T1000 (cell line): ENCODE data around the gene NDST1.
A peak's percentile ranks its signal among the peaks of the same experiment; 100 is the strongest.

ENCODE experiments used
- DNase-seq: peaks from one replicate; lab custom pipeline; 2025; ENCODE audit warnings: mixed read lengths; lab: John Stamatoyannopoulos, UW

The NDST1 gene

DNA sequence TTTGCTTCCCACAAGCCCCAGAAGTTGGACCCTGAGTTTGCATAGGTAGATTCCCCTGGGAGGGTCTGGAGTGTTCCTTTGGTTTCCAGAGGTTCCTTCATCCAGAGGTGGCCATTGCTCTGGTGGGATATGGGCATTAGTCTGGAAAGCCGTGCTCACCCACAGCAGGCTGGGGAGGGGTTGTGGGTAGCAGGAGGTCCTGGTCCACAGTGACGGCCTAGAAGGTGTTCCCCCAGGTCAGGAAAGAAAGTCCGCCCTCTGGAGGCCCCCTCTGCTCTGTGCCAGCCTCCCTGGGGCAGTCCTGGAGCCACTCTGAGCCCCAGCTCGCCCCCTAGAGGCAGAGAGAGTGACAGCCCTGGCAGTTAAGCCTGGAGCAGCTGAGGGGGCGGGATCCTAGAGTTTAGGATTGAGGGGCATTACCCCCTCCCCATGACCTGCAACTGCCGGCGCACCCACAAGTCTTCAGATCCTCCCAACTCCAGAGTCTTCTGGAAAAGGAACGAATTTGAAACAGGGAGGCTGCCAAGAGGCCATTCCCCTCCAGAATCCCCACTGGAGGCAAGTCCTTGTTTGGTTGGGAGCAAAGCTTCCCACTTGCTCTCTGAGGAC is 36.8 kb downstream of the NDST1 start:
- DNase-seq = peak; percentile 29

DNA sequence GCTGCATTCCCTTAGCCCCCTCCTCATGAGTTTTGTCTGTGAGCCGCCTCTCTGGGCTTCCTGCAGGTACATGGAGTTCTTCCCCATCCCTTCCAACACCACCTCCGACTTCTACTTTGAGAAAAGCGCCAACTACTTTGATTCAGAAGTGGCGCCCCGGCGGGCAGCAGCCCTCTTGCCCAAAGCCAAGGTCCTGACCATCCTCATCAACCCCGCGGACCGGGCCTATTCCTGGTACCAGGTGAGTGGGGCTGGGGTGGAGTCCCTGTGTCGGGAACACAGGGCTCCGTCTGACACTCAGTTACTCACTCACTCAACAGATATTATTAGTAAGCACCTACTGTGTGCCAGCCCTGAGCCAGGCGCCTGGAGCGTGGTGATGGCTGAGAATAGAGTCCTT is 37.3 kb downstream of the NDST1 start:
- no peak for DNase-seq

DNA sequence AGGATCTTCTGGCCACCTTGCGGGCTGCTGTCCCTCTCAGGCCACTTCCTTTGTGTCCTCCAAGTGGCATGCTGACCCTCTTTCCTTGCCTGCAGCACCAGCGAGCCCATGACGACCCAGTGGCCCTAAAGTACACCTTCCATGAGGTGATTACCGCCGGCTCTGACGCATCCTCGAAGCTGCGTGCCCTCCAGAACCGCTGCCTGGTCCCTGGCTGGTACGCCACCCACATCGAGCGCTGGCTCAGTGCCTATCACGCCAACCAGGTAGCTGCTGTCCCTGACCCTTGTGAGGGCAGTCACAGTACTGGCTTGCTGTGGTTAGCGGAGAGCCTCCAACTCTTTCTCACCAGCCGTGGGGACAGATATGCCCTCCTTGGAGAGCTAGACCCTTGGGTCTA is 40.2 kb downstream of the NDST1 start:
- DNase-seq = no peak

DNA sequence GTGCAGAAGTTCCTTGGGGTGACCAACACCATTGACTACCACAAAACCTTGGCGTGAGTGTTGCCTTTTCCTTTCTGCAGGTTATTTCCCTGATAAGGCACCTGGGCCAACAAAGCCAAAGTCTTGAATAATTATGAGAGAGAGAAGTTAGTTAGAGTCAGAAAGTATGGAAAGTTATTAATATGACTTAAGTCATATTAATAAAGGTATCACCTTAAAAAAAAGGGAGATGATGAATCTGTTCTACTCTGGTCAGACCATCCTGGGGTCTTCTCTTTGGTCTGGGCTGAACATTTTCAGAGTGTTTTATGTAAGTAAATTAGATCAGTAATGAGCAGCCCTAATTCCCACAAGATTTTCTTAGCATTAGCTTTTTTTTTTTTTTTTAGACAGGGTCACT is 41.8 kb downstream of the NDST1 start:
- no peak for DNase-seq

DNA sequence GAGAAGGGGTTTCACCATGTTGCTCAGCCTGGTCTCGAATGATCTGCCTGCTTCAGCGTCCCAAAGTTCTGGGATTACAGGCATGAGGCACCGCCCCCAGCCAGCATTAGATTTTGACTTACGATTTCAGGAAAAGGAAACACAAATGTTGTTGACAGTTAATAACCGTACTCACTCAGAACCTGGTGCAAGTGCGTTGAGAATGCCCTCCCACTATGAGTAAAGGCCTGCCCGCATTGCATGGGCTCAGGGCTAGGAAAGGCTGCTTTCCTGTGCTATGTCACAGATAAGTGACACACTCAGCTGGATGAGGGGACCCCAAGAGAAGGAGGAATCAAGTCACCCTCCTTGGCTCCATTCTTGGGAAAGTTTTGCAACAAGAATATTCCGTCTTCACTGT is 42.4 kb downstream of the NDST1 start:
- DNase-seq = no peak

DNA sequence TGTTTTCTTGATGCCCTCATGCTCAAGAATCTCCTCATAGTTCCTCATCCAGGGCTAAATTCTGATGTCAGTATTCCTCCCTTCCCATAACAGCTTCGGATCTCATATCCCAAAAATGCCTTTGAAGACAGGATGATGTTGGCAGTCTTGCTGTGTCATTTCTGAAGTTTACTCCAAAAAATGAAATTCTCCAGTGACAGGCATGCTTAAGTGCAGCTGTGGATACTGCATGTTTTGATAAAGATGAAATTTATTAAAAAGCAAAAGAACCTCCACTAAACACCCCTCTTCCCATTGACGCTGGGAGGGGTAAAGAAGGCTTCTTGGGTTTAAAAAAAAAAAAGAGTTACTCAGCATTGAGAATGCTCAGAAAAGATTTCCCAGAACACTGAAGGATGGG is 43.1 kb downstream of the NDST1 start:
- no peak for DNase-seq

DNA sequence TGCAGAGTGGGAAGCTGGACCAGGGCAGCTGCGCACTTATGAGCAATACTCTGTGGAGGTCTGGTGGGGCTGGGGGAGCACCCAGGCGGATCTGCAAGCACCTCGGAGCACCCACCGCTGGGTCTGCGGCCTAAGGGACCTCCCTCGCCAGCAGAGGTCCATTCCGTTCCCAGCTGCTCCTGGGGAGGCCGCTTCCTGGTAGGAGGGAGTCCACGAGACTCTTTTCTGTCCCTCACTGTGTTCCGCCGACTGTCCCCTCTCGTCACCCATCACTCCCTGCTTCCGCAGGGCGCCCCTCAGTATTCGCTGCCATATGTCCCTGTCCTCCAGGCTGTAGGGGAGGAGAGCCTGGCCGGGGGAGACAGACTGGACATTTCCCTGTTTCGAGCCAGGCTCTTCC is 45.5 kb downstream of the NDST1 start:
- no peak for DNase-seq

DNA sequence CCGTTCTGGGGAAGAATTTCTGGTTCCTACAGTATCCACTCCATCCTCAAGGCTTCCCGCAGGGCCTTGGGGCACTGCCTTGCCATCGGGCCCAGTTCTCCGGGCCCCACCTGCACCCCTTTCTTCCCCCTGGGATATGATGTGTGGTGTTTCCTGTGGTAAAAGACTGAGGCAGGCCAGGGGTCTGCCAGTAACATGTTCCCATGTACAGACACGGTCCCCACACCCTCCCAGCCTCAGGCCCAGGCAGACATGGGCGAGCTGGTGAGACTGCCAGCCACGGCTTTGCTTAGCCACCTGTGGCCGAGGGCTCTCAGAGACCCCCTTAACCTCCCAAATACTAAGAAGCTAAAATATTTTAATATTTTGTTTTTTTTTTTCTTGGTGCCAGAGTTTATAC is 46.0 kb downstream of the NDST1 start:
- no peak for DNase-seq

DNA sequence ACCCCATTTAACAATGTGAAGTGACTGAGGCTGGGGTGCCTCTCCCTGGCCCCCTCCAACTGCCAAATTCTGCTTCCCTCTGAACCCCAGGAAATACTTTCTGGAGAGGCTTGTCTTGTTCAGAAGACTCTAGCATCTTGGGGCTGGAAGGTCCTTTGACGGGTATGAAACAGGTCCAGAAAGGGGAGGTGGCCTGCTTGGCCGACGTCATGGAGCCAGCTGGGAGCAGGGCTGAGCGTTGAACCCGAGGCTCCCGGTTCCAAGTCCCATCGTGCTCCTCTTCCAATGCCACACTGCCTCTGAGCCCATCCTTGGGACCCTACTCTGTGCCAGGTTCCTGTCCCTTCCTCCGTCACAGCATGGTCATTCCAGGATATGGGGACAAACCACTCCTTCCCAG is 46.9 kb downstream of the NDST1 start:
- no peak for DNase-seq

DNA sequence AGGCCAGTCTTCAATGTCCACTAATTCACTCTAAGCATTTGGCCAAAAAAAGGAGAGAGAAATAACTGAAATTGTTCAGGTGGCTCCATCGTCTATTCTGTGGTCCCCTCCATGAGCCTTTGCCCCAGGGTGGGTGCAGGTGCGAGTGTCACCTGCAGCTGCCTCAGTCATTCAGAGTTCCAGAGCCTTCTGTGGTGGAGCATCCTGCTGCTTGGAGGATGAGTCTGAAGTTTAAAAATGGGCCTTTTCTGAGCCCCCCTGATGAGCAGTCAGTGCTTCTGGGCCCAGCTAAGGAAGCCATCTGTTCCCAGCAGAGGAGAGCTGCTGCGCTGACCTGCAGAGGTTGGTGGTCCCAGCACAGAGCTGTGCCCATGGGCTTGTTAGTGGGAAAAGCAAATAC is 48.2 kb downstream of the NDST1 start:
- DNase-seq = no peak

DNA sequence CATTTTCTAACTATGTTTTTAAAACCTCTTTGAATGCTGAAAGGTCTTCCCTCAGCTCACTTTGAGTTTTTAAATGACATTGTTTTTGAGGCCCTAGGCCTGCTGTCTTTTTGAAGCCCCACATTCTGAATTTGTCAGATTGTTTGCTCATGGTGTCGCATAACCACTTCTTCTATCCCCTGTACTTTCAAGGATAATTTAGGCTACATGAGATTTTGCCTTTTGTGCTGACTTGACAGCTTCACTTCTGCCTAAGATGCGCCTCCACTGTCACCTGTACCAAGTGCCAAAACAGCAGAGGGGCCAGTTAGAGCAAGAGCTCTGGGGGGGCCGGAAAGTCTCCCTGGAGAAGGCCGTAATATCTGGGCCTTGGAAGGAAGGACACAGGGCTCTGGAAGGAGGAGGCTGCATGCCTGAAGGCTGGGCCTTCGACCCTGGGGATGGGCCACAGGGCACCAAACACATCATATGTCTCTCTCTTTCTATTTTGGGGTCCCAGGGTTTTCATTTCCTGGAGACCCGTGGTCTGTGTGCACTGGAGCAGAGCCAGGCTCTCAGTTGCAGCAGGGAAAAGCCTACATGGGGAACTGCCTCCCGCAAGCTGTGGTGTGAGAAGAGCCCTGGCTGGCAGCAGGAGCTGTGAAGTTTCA is 49.1 kb downstream of the NDST1 start:
- no peak for DNase-seq

DNA sequence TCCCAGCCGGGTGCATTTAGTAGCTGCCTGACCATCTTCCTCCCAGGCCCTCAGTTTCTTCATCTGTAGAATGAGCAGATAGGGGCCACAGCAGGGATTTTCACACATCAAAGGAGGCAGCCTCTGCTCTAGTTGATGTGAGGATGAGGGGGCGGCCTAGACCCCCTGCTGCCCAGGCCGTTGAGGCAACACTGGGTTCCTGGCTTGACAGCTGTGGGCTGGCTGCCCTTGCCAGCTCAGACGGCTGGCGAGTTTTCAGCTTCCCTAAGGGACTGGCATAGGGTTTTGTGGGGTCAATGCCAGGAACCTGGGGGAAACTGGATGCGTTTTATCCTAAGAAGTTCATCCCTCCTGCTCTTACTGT is 49.6 kb downstream of the NDST1 start:
- no peak for DNase-seq

DNA sequence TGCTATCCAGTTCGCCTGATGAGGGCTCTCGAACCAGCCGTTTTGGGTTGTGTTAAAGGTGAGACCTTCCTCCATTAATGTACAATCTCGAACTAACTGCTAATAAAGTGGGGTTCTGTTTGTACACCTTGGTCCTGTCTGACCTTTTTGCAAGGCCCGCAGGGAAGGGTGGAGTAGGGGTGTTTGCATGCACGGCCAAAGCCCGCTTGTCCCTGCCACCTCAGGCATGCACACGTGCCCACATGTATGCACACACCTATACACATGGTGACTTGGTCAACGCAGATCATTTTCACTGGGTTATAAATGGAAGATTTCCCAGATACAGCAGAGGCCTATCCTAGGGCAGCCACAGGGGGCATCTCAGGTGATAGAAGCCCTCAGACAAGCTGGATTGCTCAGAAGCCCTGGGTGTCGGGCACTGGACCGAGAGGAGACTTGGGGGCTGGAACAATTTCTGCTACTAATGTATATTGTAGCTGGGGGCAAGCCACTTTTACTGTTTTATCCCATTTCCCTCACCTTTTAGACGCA is 50.2 kb downstream of the NDST1 start:
- DNase-seq = no peak

DNA sequence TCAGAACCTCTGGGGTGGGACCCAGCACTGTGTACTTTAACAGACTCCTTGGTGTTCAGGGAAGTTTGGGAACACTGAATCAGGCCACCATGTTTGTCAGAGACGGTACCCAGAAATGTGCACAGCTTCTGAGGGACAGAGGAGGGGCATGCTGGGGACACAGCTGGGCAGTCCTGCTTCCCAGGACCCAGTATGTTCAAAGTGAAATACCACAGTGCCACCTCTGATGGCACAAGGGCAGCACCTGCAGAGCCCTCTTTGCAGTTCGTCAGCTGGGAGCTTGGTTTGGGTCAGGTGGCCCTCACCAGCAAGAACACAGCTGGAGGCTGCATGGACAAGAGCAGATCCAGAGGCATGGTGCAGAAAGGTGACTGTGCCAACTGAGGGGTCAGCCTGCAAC is 51.2 kb downstream of the NDST1 start:
- DNase-seq = no peak

DNA sequence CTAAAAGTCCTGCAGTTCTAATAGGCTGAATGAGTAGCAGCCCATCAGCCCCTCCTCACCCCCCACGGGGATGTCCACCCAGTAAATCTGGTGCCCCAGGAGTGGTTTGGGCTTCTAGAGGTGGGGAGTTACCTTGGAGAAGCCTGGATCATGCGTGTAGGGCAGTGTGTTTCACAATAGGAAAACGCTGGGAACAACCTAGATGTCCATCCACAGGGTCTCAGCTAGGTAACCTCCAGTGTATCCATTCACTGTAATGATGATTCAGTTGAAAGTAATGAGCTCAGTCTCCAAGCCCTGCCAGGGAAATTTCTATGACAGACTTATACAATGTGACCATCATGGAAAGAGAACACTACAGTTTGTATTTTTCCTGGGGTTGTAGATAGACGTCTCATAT is 51.8 kb downstream of the NDST1 start:
- DNase-seq = no peak

DNA sequence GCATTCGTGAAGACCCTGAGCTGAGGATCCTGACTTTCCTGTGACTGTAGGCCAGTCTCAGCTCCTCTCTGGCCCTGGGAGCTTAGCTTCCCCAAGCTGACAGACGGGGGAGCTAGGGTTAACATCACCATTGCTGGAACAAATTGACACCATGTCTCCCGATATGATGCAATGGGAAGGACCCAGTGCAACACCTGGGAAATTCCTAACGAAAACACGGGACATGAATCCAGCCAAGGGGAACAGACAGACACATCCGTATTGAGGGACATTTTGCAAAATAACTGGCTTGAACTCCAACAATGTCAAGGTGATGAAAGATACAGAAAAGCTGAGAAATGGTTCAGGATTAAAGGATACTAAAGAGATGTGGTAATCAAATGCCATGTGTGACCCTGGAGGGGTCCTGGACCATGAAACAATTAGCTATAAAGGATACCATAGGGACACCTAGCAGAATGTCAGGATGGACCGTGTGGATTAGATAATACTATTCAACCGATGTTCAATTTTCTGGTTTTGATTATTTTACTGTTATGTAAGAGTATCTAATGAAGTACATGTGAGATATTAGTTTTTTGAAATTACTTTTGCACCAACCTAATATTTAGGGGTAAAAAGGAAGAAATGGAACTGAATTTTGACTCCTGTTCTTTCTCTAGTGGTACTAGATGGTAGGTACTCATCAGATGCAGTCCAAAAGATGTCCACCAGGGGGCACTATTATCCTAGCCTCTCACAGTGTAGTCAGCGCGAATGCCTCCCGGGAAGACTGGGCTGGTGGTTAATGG is 52.7 kb downstream of the NDST1 start:
- peak; percentile 56 for DNase-seq

DNA sequence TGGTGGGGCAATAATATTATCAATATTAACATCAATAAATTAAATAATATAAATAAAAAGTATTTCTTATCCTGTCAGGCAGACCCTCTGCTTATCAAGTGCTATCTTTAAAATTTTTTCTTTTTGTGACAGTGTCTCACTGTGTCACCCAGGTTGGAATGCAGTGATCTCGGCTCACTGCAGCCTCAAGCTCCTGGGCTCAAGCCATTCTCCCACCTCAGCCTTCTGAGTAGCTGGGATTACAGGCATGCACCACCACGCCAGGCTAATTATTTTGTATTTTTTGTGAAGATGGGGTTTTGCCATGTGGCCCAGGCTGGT is 53.2 kb downstream of the NDST1 start:
- no peak for DNase-seq

DNA sequence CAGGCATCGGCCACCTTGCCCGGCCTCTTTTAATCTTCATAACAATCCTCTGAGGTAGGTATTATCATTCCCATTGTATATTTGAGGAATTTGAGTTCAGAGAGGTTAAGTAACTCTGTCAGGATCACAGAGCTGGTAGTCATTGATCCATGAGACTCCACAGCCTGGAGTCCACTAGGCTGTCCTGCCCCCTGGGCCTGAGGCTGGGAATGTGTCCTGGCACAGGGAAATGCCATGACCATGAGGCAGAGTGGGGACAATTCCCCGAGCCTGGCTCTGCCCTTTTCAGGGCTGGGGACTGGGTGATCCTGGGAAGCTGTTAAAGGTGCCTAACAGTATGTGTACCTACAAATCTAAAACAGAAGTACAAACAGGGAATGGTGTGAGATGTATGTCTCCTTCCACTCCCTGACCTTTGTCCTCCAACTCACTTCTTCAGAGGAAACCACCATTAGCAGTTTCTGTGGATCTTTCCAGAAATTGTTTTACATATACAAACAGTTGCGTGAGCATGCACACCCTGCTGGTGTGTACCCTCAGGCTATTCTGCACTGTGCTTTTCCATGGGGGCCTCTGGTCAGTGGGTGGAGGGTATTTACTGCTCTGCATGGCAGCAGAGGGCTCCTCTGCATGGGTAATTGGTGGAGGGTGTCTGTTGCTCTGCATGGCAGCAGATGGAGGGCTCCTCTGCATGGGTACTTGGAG is 53.8 kb downstream of the NDST1 start:
- DNase-seq = no peak

DNA sequence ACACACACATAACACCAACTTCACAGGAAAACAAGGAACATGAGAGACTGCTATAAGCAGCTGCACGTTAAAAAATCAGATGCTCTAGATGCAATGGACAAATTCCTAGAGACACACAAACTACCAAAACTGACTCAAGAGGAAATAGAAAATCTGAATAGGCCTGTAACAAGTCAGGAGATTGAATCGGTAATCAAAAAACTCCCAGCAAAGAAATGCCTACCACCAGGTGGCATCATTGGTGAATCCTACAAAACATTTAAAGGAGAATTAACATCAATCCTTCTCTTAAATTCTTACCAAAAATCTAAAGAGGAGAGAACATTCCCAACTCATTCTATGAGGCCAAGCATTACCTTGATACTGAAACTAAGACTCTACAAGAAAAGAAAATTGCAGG is 54.9 kb downstream of the NDST1 start:
- DNase-seq = peak; percentile 19

DNA sequence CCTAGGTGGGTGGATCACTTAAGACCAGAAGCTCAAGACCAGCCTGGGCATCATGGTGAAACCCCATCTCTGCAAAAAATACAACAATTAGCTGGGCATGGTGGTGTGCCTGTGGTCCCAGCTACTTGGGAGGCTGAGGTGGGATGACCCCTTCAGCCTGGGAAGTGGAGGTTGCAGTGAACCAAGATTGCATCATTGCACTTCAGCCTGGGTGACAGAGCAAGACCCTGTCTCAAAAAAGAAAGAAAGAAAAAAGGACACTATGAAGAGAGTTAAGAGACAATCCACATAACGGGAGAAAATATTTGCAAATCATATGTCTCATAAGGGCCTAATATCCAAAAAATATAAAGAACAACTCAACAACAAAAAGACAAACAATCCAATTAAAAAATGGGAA is 57.9 kb downstream of the NDST1 start:
- no peak for DNase-seq

DNA sequence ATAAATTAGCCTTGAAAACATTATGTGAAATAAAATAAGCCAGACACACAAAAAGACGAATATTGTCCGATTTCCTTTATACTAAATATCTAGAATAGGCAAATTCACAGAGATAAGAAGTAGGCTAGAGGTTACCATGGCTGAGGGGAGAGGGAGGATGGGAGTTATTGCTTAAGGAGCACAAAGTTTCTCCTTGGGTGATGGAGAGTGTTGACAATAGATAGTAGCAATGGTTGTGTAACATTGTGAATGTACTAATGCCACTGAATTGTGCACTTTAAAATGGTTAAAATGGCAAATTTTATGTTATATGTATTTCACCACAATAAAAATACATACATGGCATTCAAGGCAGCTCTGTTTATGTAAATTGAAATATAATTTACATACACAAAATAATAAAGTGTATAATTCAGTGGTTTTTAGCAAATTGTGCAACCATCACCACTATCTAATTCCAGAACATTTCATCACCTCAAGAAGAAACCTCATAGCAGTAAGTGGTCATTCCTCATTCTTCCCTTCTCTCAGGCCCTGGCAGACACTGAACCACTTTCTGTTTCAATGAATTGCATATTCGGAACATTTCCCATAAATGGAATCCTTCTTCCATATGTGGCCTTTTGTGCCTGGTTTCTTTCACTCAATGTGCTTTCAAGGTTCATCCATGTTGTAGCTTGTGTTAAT is 59.2 kb downstream of the NDST1 start:
- no peak for DNase-seq

DNA sequence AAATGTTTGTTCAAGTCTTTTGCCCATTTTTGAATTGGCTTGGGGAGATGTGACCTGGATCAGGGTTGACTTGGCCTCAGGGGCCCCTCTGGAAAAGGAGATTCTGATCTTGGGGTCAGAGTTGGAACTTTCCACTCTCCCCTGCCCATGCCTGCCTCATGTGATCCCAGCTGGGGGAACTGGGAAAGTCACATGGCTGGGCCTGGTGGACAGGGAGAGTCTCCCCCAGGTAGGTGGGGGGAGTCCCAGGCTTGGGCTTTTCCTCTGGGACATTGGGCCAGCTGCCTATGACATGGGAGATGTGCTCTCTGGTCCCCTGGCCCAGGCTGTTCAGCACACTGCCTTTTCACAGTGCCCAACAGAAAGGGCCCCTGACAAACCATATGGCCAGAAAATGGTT is 60.7 kb downstream of the NDST1 start:
- DNase-seq = no peak
